Nephron (organoid): ENCODE measurements around the gene DAP3.
"Not testable (repeated sequence)": the region's sequence is repeated elsewhere in the genome, so short reads cannot be mapped to it uniquely, and the experiment has no call there.

Source experiments
- H3K27ac Mint-ChIP-seq, 3 experiments: 2 replicates each; pipeline ENCODE4 v1.8.0; 2020; ENCODE audit warnings: mixed read lengths in 3 of 3, mild to moderate bottlenecking in 2 of 3, moderate library complexity in 1 of 3
- H3K27me3 Mint-ChIP-seq: 2 replicates; pipeline ENCODE4 v1.8.0; 2021; ENCODE audit warnings: low read depth, mild to moderate bottlenecking, moderate library complexity, mixed read lengths
- H3K36me3 Mint-ChIP-seq: 2 replicates; pipeline ENCODE4 v1.8.0; 2020; ENCODE audit warnings: low read depth, mixed read lengths
- H3K4me1 Mint-ChIP-seq: 2 replicates; pipeline ENCODE4 v1.8.0; 2020; ENCODE audit warnings: mixed read lengths
- H3K4me3 Mint-ChIP-seq, 3 experiments: 2 replicates each; pipeline ENCODE4 v1.8.0; 2020; ENCODE audit warnings: mild to moderate bottlenecking in 3 of 3, mixed read lengths in 3 of 3, moderate library complexity in 2 of 3
- H3K9me3 Mint-ChIP-seq: 2 replicates; pipeline ENCODE4 v1.8.0; 2020; ENCODE audit warnings: mixed read lengths
- TF ChIP-seq, protein P1 (sequence below), 3 experiments: fragments of 200-600 bp; sonication (generic); IDR thresholded peaks; one replicate each; pipeline ENCODE4 v1.5.0; 2021; ENCODE audit warnings: antibody characterized with exemption in 3 of 3; ENCODE audit not compliant: unreplicated experiment in 3 of 3

DAP3 gene

GRCh38 chr1:155698382-155699038, 9.6 kb downstream of the DAP3 start:
- TF ChIP-seq, protein P1, sequence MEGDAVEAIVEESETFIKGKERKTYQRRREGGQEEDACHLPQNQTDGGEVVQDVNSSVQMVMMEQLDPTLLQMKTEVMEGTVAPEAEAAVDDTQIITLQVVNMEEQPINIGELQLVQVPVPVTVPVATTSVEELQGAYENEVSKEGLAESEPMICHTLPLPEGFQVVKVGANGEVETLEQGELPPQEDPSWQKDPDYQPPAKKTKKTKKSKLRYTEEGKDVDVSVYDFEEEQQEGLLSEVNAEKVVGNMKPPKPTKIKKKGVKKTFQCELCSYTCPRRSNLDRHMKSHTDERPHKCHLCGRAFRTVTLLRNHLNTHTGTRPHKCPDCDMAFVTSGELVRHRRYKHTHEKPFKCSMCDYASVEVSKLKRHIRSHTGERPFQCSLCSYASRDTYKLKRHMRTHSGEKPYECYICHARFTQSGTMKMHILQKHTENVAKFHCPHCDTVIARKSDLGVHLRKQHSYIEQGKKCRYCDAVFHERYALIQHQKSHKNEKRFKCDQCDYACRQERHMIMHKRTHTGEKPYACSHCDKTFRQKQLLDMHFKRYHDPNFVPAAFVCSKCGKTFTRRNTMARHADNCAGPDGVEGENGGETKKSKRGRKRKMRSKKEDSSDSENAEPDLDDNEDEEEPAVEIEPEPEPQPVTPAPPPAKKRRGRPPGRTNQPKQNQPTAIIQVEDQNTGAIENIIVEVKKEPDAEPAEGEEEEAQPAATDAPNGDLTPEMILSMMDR (IDR thresholded peaks at IDR 0.05; ENCODE audit: unreplicated experiment in 3 of 3) = no peak
- Mint-ChIP-seq H3K4me3 (no peak overlapping the region), H3K9me3 (peaks cover 18% of the 10 kb centered on the region), H3K27ac (peak overlapping the region in 1 of 3 experiments; percentile 58), H3K36me3 (peaks cover 64% of the 10 kb centered on the region), H3K4me1 (peaks cover 10% of the 10 kb centered on the region), H3K27me3 (no peaks in the 10 kb centered on the region)

- H3K4me1 Mint-ChIP-seq, H3K27me3 Mint-ChIP-seq, H3K4me3 Mint-ChIP-seq: not testable (repeated sequence)
- peaks cover 61% of the 10 kb centered on the region for H3K36me3 Mint-ChIP-seq
- peak overlapping the region in 1 of 3 experiments; percentile 58 for H3K27ac Mint-ChIP-seq
- H3K9me3 Mint-ChIP-seq = peaks cover 18% of the 10 kb centered on the region
Observed at GRCh38 chr1:155699062-155699461, 10.2 kb downstream of the DAP3 start.

- not testable (repeated sequence) for H3K27ac Mint-ChIP-seq, H3K4me3 Mint-ChIP-seq, H3K27me3 Mint-ChIP-seq, H3K4me1 Mint-ChIP-seq
- Mint-ChIP-seq H3K9me3 (peaks cover 15% of the 10 kb centered on the region), H3K36me3 (peaks cover 44% of the 10 kb centered on the region)
Observed at GRCh38 chr1:155701675-155702074, 12.8 kb downstream of the DAP3 start.

DNA sequence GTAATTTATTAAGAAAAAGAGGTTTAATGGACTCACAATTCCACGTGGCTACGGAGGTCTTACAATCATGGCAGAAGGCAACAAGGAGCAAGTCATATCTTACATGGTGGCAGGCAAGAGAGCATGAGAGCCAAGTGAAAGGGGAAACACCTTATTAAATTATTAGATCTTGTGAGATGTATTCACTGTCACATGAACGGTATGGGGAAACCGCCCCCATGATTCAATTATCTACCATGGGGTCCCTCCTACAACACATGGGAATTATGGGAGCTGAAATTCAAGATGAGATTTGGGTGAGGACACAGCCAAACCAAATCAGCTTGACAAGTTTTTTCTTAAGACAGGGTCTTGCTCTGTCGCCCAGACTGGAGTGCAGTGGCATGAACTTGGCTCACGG, 14.3 kb downstream of the DAP3 start:
- peaks cover 36% of the 10 kb centered on the region for H3K36me3 Mint-ChIP-seq
- peaks cover 10% of the 10 kb centered on the region for H3K9me3 Mint-ChIP-seq
- no peak overlapping the region for H3K27ac Mint-ChIP-seq
- no peak overlapping the region for H3K4me3 Mint-ChIP-seq
- TF ChIP-seq, protein P1 (IDR thresholded peaks at IDR 0.05; ENCODE audit: unreplicated experiment in 3 of 3) = no peak
- H3K4me1 Mint-ChIP-seq = no peaks in the 10 kb centered on the region
- no peaks in the 10 kb centered on the region for H3K27me3 Mint-ChIP-seq

DNA sequence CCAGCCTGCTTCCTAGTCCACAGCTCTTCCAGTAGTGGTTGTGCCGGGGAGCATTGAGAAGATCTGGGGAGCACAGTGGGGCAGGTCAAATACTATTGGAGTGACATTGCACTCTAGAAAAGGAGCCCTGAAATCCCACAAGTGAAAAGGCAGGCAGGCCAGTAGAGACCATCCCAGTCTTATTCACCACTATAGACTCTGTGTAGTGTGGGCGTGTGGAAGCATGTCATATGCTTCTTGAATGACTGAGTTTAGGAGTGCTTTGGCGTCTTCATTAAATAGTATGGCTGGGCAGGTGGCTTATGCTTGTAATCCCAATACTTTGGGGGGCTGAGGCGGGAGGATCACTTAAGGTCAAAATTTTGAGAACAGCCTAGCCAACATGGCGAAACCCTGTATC, 15.5 kb downstream of the DAP3 start:
- H3K36me3 Mint-ChIP-seq = peaks cover 30% of the 10 kb centered on the region
- not testable (repeated sequence) for H3K9me3 Mint-ChIP-seq, H3K4me3 Mint-ChIP-seq, H3K27ac Mint-ChIP-seq, H3K4me1 Mint-ChIP-seq, H3K27me3 Mint-ChIP-seq

DNA sequence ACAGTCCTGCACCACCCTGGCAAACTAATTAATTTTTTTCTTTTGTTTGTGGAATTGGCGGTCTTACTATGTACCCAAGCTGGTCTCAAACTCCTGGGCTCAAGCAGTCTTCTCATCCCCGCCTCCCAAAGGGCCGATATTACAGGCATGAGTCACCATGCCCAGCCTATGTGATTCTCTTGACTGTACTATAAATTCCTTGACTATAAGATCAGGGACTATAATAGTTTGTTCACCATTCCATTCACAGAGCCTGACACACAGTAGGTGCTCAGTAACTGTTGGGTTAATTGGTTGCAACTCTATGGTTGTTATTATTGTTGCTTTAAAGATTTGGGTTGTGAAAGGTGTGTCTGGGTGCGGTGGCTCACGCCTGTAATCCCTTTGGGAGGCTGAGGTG, 17.2 kb downstream of the DAP3 start:
- Mint-ChIP-seq H3K36me3 (peaks cover 35% of the 10 kb centered on the region), H3K4me1 (no peaks in the 10 kb centered on the region), H3K4me3 (no peak overlapping the region), H3K9me3 (peaks cover 6% of the 10 kb centered on the region), H3K27ac (no peak overlapping the region), H3K27me3 (no peaks in the 10 kb centered on the region)
- TF ChIP-seq, protein P1 (IDR thresholded peaks at IDR 0.05; ENCODE audit: unreplicated experiment in 3 of 3) = no peak

DNA sequence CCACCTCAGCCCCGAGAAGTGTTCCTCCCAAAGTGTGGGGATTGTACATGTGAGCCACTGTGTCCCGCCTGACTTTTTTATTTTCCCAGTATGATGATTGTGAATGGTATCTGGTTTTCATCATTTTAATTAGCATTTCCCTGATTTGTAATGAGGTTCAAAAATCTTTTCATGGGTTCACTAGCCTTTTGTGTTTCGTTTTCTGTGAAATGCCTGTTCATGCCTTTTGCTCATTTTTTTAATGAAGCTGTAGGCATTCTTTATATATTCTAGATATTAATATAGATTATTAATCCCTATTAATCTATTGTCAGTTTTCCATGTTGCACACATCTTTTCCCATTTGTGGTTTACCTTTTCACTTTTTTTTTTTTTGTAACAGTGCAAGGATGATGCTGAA, 20.5 kb downstream of the DAP3 start:
- peaks cover 6% of the 10 kb centered on the region for H3K4me1 Mint-ChIP-seq
- TF ChIP-seq, protein P1 (IDR thresholded peaks at IDR 0.05; ENCODE audit: unreplicated experiment in 3 of 3) = no peak
- H3K27ac Mint-ChIP-seq = no peak overlapping the region
- peaks cover 6% of the 10 kb centered on the region for H3K9me3 Mint-ChIP-seq
- no peaks in the 10 kb centered on the region for H3K27me3 Mint-ChIP-seq
- H3K4me3 Mint-ChIP-seq = no peak overlapping the region
- H3K36me3 Mint-ChIP-seq = peaks cover 45% of the 10 kb centered on the region

- not testable (repeated sequence) for H3K9me3 Mint-ChIP-seq, H3K4me3 Mint-ChIP-seq, H3K27ac Mint-ChIP-seq, H3K4me1 Mint-ChIP-seq, H3K27me3 Mint-ChIP-seq
- H3K36me3 Mint-ChIP-seq = peaks cover 47% of the 10 kb centered on the region
Observed at GRCh38 chr1:155711457-155711856, 22.6 kb downstream of the DAP3 start.
